GM12892 (cell line): ENCODE data around the gene LIMA1.

Experiments used
- POLR2A ChIP-seq: IDR thresholded peaks from 2 replicates; pipeline ENCODE4 v1.6.1; 2011; ENCODE audit warnings: low read depth, low read length, control low read depth
- POLR2AphosphoS5 ChIP-seq: IDR thresholded peaks from 2 replicates; pipeline ENCODE4 v1.6.1; 2011; ENCODE audit warnings: low read depth, low read length, control low read depth
- TAF1 ChIP-seq: IDR thresholded peaks from 2 replicates; pipeline ENCODE4 v1.6.1; 2011; ENCODE audit warnings: low read depth, mild to moderate bottlenecking, control low read depth, low read length, borderline replicate concordance

- no peak for TF ChIP-seq POLR2A
- TF ChIP-seq POLR2AphosphoS5: no peak
- TF ChIP-seq TAF1: no peak
These were observed 118.4 kb downstream of the LIMA1 start for GRCh38 chr12:50164963-50165362.
